Urothelium cell line (cell line): ENCODE data around the gene IL1RAPL2.
A peak's percentile ranks its signal among the peaks of the same experiment; 100 is the strongest.
"Not testable (repeated sequence)": the region's sequence is repeated elsewhere in the genome, so short reads cannot be mapped to it uniquely, and the experiment has no call there.

Experiments used
- DNase-seq: peaks from one replicate; pipeline ENCODE4 v3.0.0; 2011; ENCODE audit warnings: low spot score, mixed read lengths
- FAIRE-seq: peaks from 2 replicates; lab custom pipeline; 2011; peaks lifted over from hg19 to GRCh38; lab: Jason Lieb, UNC

IL1RAPL2 gene

DNA sequence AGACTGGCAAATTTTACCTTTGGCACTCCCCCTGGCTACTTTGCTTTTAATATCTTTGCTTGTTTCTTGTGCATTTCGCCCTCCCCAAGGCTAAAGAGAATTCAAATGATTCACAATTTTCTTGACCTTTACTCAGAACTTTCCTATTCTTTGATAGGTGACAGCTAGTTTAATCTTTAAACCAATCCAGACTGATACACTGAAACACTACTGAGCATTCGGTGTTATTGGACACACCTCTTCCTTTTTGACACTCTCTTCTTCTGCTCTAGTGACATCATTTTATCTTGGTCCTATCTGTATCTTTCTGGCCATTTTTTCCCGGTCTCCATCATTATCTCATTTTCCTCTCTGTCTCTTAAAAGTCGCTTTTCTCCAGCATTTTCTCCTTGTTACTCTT, 103.1 kb downstream of the IL1RAPL2 start:
- no peak for FAIRE-seq
- no peak for DNase-seq

DNA sequence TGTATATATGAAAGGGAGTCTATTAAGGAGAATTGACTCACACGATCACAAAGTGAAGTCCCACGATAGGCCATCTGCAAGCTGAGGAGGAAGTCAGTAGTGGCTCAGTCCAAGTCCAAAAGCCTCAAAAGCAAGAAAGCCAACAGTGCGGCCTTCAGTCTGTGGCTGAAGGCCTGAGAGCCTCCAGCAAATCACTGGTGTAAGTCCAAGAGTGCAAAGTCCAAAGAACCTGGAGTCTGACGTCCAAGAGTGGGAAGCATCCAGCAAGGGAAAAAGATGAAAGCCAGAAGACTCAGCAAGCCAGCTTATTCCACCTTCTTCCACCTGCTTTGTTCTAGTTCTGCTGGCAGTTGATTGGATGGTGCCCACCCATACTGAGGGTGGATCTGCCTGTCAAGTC, 104.1 kb downstream of the IL1RAPL2 start:
- FAIRE-seq: no peak
- no peak for DNase-seq

DNA sequence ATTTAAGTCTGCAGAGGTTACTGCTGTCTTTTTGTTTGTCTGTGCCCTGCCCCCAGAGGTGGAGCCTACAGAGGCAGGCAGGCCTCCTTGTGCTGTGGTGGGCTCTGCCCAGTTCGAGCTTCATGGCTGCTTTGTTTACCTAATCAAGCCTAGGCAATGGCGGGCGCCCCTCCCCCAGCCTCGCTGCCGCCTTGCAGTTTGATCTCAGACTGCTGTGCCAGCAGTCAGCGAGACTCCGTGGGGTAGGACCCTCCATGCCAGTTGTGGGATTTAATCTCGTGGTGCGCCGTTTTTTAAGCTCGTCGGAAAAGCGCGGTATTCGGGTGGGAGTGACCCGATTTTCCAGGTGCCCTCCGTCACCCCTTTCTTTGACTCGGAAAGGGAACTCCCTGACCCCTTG, 111.5 kb downstream of the IL1RAPL2 start:
- not testable (repeated sequence) for DNase-seq, FAIRE-seq

DNA sequence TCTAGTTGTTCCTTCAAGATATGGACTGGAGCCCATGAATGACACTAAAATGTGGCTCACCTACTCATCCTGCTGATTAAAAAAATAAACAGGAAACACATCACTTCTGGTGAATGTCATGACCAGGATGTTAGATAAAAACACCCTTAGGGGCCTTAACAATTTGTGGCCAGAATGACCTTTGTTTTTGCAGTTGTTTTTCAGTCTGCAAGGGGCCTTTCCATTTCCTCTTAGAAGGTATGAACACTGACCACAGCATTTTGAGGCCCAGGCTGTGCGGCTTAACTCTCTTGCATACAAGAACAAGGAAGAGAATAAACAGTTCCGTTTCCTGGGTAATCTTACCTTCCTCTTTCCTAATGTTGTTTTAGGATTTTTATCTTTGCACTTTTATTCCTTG, 113.2 kb downstream of the IL1RAPL2 start:
- FAIRE-seq (no peak), DNase-seq (no peak)

DNA sequence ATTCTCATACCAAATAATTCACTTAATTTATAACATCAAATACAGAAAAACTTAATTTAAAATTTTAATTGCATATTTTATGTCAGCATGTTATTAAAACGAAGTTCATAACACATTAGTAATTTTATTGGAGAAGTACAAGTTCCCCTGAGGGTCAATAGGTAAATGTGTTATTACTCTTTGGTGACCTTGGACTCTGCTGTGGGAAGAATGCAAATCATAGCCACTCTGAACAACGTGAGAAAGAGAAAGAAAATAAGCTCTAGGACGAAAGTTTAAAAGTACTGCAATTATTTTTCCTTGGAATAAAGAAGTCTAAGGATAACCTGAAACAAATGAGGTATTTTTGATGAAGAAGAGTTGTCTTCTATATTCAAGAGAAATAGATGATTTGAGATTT, 115.2 kb downstream of the IL1RAPL2 start:
- no peak for FAIRE-seq

DNA sequence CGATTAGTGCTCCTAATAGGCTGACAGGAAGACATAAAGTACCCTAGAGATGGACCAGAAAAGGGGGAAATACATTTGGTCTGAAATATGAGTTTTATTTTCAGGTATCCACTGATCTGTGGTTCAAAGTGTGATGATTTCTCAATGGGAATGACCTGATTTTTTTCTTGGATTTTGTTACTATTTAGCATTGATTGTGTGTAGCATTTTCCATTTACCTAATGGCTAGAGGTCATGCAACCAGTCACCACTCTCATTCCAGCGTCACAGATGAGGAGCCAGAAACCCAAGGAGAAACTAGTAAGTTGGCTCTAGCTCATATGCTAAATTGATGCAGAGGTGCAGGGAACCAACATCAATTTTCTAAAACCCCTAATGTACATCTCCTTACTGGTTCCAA, 118.1 kb downstream of the IL1RAPL2 start:
- no peak for DNase-seq
- no peak for FAIRE-seq

More for the DNA sequence above, 115.2 kb downstream of the IL1RAPL2 start:
- no peak for DNase-seq

DNA sequence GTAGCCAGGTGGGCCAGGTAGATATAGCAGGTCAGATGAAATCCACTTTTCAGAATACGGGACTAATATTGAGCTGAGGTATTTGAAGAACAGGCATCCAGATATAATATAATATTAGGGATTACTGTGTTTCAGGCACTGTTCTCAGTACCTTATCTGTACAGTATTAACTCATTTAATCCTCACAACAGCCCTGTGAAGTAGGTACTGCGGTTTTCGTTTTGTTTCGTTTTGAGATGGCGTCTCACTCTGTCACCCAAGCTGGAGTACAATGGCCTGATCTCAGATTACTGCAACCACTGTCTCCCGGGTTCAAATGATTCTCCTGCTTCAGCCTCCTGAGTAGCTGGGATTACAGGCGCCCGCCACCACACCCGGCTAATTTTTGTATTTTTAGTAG, 129.6 kb downstream of the IL1RAPL2 start:
- no peak for FAIRE-seq
- DNase-seq: no peak

DNA sequence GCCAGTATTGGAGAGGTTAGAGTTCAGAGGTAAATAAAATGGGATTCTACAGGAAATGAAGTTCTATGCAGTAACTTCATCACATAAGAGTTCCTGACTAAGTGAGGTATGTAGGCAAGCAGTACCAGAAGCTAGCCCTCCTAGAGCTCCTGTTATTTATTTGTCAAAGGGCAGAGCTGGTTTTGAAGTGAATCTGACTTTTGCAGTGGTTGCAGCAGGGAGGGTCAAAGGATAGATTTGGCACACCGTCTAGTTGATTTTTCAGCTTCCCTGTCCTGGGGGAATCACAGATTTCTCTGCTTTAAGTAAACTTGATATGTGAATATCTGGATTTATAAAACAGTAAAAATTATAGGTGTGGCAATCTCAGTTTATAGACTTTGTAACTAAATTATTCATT, 130.7 kb downstream of the IL1RAPL2 start:
- FAIRE-seq (no peak), DNase-seq (no peak)

DNA sequence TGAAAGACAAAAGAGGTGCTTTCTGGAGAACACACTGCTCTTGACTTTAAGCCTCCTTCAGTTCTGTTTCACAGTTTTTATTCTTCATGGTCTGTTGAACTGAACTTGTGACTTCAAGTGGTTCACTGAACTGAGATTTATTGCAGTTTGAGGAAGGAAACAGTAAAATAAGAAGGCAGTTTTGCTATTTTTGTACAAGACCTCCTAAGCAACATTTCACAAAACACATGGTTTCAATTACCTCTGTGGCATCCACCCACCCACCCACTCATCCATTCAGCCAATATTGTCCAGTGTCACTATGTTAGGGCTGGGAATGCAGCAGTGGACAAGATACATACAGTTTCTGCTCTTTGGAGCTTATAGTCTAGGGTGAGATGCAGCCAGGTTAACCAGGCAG, 131.3 kb downstream of the IL1RAPL2 start:
- DNase-seq (no peak), FAIRE-seq (no peak)

DNA sequence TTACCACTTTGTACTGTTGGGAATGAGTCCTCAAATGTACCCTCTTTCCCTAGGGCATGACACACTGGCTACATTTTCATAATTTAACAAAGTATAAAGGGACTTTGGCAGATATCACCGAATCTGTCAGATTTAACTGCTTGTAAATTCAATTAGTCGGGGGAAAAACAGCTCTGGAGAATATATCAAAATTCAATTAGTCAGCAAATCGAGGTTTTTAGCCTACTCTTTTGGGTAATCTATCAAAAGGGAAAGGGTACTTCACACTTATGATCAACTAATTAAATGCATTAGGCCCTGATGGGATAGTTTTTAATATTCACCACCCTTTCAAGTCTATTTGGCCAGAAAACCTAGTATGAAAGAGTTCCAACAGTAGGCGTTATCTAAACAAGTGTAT, 141.0 kb downstream of the IL1RAPL2 start:
- FAIRE-seq (no peak), DNase-seq (no peak)

DNA sequence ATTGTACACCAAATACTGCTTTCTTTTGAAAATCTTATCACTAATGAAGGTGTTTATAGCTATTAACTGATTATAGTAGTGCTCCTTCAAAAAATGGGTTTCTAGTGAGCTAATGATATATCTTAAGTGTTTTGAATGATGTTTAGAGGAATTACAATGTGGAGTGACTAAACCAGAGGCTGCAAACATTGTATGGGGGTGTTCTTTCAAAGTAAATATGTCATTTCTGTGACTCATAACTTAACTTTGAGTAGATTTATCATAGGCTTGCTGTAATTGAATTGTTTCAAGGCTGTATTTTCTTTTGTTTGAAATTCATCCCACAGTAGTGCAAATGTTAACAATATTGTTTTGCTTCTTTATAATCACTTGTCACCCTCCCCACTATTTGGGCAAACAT, 141.6 kb downstream of the IL1RAPL2 start:
- no peak for FAIRE-seq
- peak; percentile 0 for DNase-seq

DNA sequence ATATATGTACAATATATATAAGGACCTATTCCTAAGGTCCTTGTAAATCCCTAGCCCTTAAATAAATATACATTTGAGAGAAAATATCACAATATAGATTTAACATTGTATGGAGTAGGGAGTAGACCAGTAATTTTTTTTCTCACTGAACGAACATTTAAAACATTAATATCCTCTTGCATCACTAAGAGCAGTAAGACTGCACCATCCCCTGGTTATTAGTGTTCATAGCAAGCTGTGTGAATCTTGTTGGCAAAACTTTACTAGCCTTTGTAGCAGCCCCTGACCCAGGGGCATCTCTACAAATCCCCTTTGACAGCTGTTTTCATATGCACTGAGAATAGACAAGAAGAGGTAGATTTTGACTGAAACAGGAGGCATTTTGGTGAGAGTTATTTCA, 146.5 kb downstream of the IL1RAPL2 start:
- FAIRE-seq: no peak

DNA sequence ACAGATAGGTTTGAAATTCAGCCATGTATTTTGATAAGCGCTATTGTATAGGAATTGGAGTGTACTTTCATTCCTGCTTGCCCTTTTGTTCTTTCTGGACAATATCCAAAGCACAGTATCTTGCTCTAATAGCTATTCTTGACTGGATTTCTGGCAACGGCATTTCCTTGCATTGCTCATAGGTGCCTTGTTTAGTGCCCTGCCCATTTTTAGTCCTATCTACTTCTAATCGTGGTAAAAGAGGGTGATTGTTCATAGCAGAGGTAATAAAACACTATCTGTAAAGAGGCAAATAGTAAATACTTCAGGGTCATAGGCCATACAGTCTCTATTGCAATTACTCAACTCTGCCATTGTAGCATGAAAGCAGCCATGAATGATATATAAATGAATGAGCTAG, 155.9 kb downstream of the IL1RAPL2 start:
- FAIRE-seq: no peak
- no peak for DNase-seq

More for the DNA sequence above, 146.5 kb downstream of the IL1RAPL2 start:
- DNase-seq: no peak

DNA sequence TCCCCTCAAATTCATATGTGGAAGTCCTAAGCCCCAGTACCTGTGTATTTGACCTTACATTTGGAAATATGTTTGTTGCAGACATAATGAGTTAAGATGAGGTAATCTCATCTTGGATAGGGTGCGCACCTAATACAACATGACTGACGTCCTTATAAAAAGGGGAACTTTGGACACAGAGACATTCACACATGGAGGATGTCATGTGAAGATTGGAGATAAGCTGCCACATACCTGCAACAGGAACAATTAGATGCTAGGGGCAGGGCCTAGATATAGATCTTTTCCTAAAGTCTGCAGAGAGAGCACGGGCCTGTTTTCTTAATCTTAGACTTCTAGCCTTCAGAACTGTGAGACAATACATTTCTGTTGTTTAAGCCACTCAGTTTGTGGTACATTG, 162.5 kb downstream of the IL1RAPL2 start:
- FAIRE-seq (no peak), DNase-seq (no peak)

DNA sequence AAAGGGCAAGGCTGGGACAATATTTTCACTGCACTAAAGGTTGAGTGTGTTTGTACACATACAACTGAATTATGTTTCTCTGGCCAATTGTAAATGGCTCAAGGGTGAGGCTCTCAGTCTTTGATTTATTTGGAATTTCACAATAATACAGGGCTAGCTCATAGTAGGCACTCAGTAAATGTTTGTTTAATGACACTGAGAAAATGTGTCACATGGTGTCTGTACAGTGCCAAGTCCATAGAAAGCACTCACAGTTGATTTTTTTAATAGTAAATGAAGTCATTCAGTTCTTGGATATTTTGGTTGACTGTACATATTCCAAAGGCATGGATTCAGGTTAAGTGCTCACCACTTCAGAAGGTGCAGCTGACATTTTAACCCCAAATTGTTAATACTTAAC, 176.4 kb downstream of the IL1RAPL2 start:
- FAIRE-seq (no peak), DNase-seq (no peak)

DNA sequence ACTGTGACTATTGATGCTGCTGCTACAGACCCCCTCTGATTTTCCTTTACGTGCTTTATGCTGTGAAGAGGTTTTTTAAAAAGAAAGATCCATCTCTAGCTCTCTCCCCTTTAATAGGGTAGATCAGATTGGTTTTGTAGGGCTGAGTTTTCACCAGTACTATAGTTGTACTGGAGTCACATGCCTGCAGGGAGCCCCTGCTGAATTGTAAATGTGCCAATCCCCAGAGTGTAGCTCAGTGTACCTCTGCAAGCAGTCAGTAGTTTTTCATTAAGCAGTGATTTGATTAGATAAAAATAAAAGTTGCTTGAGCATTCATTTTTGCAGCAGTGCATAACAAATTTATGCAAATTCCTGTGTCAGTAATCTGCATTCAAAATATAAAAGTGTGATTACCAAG, 179.2 kb downstream of the IL1RAPL2 start:
- DNase-seq (no peak), FAIRE-seq (no peak)

DNA sequence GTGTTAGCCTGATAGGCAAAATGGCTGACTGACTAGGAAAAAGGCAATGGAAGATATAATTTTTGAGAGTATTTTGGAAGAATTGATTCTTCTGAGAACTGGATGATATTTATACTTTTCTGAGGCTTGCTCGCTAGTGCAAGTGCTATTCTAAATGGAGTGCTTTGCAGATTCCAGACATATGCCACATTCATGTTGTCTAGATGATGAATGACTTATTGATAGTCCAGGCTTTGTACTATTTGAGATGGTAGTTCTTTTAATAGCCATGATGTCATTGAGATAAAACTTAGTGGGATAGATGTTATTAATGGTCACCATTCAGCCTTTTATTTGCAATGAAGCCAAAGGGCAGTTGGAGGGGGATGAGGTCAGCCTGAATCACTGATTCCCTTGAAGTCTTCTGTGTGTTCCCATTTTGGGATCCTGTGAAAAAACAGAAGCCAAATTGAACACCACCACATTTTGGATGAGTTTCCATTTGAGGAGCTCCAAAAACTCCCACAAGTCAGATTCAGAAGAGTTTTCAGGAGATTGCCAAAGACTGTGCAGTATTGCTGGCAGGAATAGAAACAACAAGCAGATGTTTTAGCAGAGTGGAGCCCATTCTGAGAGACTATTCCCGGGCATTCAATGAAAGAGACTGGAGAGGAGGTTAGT, 184.1 kb downstream of the IL1RAPL2 start:
- peak; percentile 2 for DNase-seq
- FAIRE-seq: no peak

DNA sequence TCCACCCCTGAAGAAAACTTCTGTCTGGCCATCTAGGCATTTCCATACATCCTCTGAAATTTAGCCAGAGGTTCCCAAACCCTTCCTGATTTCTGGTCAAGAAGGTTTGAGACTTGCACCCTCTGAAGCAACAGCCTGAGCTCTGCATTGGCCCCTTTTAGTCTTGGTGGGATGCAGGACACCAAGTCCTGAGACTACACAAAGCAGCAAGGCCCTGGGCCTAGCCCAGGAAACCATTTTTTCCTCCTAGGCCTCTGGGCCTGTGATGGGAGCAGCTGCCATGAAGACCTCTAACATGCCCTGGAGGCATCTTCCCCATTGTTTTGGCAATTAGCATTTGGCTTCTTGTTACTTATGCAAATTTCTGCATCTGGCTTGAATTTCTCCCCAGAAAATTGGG, 196.6 kb downstream of the IL1RAPL2 start:
- no peak for FAIRE-seq
- no peak for DNase-seq

DNA sequence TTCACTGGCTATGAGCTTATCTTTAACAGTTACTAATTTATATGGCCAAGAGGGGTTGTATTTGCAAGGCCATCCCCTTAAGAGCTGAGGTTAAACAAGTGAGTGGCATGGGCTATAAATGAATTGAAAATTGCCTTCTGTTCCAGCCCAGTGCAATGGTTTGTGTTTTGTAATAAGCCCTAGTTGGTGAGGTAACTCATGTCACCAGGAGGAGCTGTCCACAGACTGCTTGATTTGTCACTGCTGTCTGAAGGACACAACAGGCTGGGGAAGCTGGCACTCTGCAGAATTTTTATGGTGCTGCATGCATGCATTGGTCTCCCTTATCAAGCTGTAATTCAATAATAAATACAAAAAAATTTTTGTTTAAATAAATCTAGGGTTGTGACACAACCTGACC, 223.8 kb downstream of the IL1RAPL2 start:
- DNase-seq: no peak
- FAIRE-seq: no peak

DNA sequence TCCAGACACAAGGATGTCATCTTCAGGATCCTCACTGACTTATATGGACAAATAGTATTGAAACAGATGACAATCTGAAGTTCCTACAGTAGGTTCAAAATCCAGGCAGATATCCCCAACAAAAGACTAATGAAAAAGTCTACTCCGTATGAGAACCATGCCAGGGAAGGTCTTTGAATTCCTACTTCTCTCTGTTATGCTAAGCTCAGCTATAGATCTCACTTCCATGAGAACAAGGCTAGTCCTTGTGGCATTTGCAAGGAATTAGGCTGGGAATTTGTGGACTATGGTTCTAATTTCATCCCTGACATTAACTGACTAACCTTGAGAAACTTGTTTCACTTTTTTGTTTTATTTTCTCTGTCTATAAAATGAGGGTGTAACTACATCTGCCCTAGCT, 229.8 kb downstream of the IL1RAPL2 start:
- no peak for FAIRE-seq
- DNase-seq: no peak

DNA sequence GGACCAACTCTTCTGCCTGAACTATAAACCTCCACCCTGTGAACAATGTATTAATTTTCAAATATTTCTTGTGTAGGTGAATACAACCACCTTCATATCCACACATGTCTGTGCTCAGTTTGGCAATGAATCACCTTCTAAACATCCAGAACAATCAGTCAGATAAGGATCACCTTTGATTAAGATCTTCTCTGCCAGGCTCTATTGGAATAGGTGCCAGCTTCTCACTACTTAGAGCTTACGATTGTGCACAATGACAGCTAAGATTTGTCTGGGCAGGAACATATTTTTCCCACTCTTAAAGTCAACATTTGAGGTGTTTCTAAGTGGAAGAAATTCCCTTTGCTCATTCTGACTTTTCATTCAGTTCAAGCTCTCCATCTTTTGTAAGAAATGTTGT, 237.2 kb downstream of the IL1RAPL2 start:
- no peak for FAIRE-seq

DNA sequence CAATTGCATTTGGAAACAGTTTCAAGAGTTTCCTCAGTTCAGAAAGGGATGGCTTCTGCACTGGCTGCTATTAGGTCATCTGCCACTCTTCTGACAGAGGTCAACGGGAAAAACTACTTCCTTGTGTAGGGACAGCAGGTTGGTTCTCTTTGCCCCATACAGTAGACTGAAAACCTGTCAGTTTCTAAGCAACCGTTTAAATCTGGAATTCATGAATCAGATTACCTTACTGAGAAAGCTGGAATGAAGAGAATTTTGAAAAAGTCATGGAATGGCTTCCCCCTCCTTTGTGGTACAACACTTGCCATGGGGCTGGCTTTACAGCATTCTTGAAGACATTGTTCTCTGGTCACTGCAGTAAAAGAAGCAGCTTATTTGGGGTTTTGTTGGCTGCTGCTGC, 240.3 kb downstream of the IL1RAPL2 start:
- DNase-seq (no peak), FAIRE-seq (no peak)

More for the DNA sequence above, 237.2 kb downstream of the IL1RAPL2 start:
- DNase-seq: no peak

DNA sequence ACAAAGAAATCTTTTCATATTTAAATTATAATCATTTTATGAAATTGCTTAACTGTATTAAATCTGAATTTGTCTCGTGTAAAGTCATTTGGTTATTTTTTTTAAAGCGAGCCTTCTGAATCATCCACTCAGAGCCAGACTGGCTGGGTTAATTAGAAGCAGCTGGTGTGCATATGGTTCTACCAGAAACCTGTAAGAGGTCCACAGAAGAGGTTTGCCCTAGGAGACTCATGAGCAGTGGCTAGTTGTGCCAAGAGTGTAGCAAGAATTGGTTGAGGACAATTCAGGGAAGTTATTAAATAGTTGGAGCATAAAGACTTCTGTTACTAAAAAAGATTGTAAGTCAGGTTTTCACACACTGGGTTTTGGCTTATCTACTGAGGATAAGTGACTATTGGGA, 267.4 kb downstream of the IL1RAPL2 start:
- DNase-seq: no peak
- no peak for FAIRE-seq
